GM12873 (cell line): Measurements from ENCODE around the gene MACROD1.

Experiments used
- CTCF ChIP-seq: IDR thresholded peaks from 2 replicates; pipeline ENCODE4 v1.5.1; 2012; ENCODE audit warnings: low read depth, mild to moderate bottlenecking, moderate library complexity, low read length, control low read depth; ENCODE audit not compliant: insufficient read depth; ENCODE audit errors: missing control alignments

The MACROD1 gene

GRCh38 chr11:63961608-63962412 is 204.1 kb downstream of the MACROD1 start:
- TF ChIP-seq CTCF: no peak

- TF ChIP-seq CTCF: no peak
Measured at GRCh38 chr11:63958008-63958407, 207.9 kb downstream of the MACROD1 start.

GRCh38 chr11:63952570-63952969 is 213.3 kb downstream of the MACROD1 start:
- no peak for TF ChIP-seq CTCF

- no peak for TF ChIP-seq CTCF
Measured at GRCh38 chr11:63951779-63952536, 214.0 kb downstream of the MACROD1 start.
